Measurements from ENCODE around the gene ZBTB9. TPM values are rescaled to one million over a fixed set of nuclear protein-coding genes. Genes with fewer than 3 reads are reported as not detected.
A peak's percentile ranks its signal among the peaks of the same experiment; 100 is the strongest.

Gene ZBTB9
- total RNA-seq, 1 donor from 2014 or later = 7.6 TPM

- no peak for DNase-seq (ENCODE audit: low read depth)
- H3K4me3 ChIP-seq (ENCODE audit: low read depth, low read length) = peak overlapping the region; percentile 56
- TF ChIP-seq CTCF (IDR thresholded peaks at IDR 0.05; ENCODE audit: insufficient read depth, low read length, poor library complexity, severe bottlenecking) = peak; percentile 27
- no peaks in the 10 kb centered on the region for H3K27me3 ChIP-seq (ENCODE audit: control insufficient read depth, insufficient read depth, low read length)
- no peaks in the 10 kb centered on the region for H3K36me3 ChIP-seq (ENCODE audit: control insufficient read depth, insufficient read depth, low read length)
These were observed 26.0 kb upstream of the ZBTB9 start for GRCh38 chr6:33428224-33428965.

GRCh38 chr6:33428966-33429749 lies 25.2 kb upstream of the ZBTB9 start:
- H3K36me3 ChIP-seq (ENCODE audit: control insufficient read depth, insufficient read depth, low read length) = no peaks in the 10 kb centered on the region
- H3K27me3 ChIP-seq (ENCODE audit: control insufficient read depth, insufficient read depth, low read length) = no peaks in the 10 kb centered on the region
- TF ChIP-seq CTCF (IDR thresholded peaks at IDR 0.05; ENCODE audit: insufficient read depth, low read length, poor library complexity, severe bottlenecking) = no peak
- no peak overlapping the region for H3K4me3 ChIP-seq (ENCODE audit: low read depth, low read length)
- no peak for DNase-seq (ENCODE audit: low read depth)

- no peak for DNase-seq (ENCODE audit: low read depth)
- H3K27me3 ChIP-seq (ENCODE audit: control insufficient read depth, insufficient read depth, low read length) = no peaks in the 10 kb centered on the region
- no peaks in the 10 kb centered on the region for H3K36me3 ChIP-seq (ENCODE audit: control insufficient read depth, insufficient read depth, low read length)
- TF ChIP-seq CTCF (IDR thresholded peaks at IDR 0.05; ENCODE audit: insufficient read depth, low read length, poor library complexity, severe bottlenecking) = no peak
- H3K4me3 ChIP-seq (ENCODE audit: low read depth, low read length) = no peak overlapping the region
These were observed 24.7 kb upstream of the ZBTB9 start for GRCh38 chr6:33429750-33430052.

- H3K27me3 ChIP-seq (ENCODE audit: control insufficient read depth, insufficient read depth, low read length) = no peaks in the 10 kb centered on the region
- TF ChIP-seq CTCF (IDR thresholded peaks at IDR 0.05; ENCODE audit: insufficient read depth, low read length, poor library complexity, severe bottlenecking) = no peak
- DNase-seq (ENCODE audit: low read depth) = no peak
- H3K4me3 ChIP-seq (ENCODE audit: low read depth, low read length) = no peak overlapping the region
- no peaks in the 10 kb centered on the region for H3K36me3 ChIP-seq (ENCODE audit: control insufficient read depth, insufficient read depth, low read length)
These were observed 24.0 kb upstream of the ZBTB9 start for GRCh38 chr6:33430334-33430733.

- H3K27me3 ChIP-seq (ENCODE audit: control insufficient read depth, insufficient read depth, low read length) = no peaks in the 10 kb centered on the region
- no peak for DNase-seq (ENCODE audit: low read depth)
- H3K36me3 ChIP-seq (ENCODE audit: control insufficient read depth, insufficient read depth, low read length) = no peaks in the 10 kb centered on the region
- no peak overlapping the region for H3K4me3 ChIP-seq (ENCODE audit: low read depth, low read length)
- TF ChIP-seq CTCF (IDR thresholded peaks at IDR 0.05; ENCODE audit: insufficient read depth, low read length, poor library complexity, severe bottlenecking) = no peak
These were observed 23.1 kb upstream of the ZBTB9 start for GRCh38 chr6:33430991-33431879.

Data from kidney epithelial cell (primary cell).